ENCODE results near the gene SIVA1.
A peak's percentile ranks its signal among the peaks of the same experiment; 100 is the strongest.

SIVA1 gene

DNA sequence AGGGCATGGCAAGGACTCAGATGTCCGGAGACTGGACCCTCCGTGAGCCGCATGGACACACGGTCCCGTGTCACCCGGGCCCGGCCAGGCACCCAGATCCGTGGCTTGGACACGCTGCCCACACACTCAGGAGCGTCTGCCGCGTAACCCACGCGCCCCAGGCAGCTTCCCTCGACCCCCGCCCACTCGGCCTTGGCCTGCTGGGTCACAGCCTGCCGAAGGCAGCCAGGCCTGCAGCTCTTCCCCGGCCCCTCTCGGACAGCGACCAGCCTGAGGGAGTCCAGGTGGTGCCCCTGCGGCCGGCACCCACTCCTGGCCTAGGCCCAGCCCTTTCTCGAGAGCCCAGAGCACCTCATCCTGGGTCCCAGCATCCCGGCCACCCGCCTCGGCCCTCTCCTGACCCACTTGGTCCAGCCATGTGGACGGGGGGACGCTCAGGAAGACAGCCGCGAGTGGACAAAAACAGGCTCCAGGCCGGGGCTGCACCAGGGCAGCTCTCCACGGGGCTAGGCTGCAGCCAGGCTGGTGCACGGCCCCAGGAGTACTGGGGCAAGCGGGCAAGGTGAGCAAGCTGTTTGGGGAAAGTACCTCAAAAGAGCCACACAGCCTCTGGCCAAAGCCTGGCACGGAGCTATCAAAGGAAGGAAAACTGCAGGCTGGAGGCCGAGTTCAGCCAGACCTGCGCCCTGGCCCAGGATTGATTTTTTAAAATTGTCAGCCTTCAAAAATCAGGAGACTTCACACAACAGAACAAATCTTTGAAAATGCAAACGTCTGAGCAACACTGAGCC lies 36.1 kb downstream of the SIVA1 start:
- Histone ChIP-seq H3K27ac (ENCODE audit: low read depth, low read length) (no peak overlapping the region), H3K4me1 (ENCODE audit: control insufficient read depth, insufficient read depth, low read length) (peaks cover 9% of the 10 kb centered on the region), H3K9me3 (ENCODE audit: control insufficient read depth, insufficient read depth, low read length) (no peaks in the 10 kb centered on the region), H3K36me3 (ENCODE audit: control insufficient read depth, insufficient read depth, low read length) (peaks cover 24% of the 10 kb centered on the region; the same call in 1 of the 2 replicates), H3K9ac (ENCODE audit: low read depth, low read length) (no peak overlapping the region), H3K27me3 (ENCODE audit: control insufficient read depth, insufficient read depth, low read length) (no peaks in the 10 kb centered on the region), H3K4me3 (ENCODE audit: low read depth, low read length) (no peak overlapping the region)

GRCh38 chr14:104789752-104790743 lies 37.1 kb downstream of the SIVA1 start:
- H3K9ac ChIP-seq (ENCODE audit: low read depth, low read length): no peak overlapping the region
- H3K27ac ChIP-seq (ENCODE audit: low read depth, low read length): no peak overlapping the region
- no peaks in the 10 kb centered on the region for H3K27me3 ChIP-seq (ENCODE audit: control insufficient read depth, insufficient read depth, low read length)
- H3K4me3 ChIP-seq (ENCODE audit: low read depth, low read length): no peak overlapping the region
- peaks cover 24% of the 10 kb centered on the region; the same call in 1 of the 2 replicates for H3K36me3 ChIP-seq (ENCODE audit: control insufficient read depth, insufficient read depth, low read length)
- peaks cover 13% of the 10 kb centered on the region for H3K4me1 ChIP-seq (ENCODE audit: control insufficient read depth, insufficient read depth, low read length)
- no peaks in the 10 kb centered on the region for H3K9me3 ChIP-seq (ENCODE audit: control insufficient read depth, insufficient read depth, low read length)

DNA sequence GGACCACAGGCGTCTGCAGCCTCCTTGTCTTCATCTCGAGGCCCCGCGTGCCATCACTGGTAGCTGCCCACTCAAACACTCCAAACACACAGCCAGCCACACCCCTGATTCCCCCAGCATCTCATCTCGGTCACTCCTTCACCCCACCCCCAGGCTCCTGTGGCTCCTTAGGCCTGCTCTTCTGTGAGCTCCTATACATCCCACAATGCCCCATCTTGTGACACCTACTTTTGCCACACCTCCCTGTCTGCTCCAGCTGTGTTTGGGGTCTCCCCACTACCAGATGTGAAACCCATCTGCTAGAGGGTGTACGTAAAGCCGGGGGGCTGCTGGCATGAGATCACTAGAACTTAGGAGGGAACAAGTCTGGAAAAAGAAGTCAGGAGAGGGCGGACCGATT lies 38.5 kb downstream of the SIVA1 start:
- no peak overlapping the region for H3K9ac ChIP-seq (ENCODE audit: low read depth, low read length)
- no peaks in the 10 kb centered on the region for H3K9me3 ChIP-seq (ENCODE audit: control insufficient read depth, insufficient read depth, low read length)
- no peak overlapping the region for H3K4me3 ChIP-seq (ENCODE audit: low read depth, low read length)
- peaks cover 6% of the 10 kb centered on the region for H3K27me3 ChIP-seq (ENCODE audit: control insufficient read depth, insufficient read depth, low read length)
- H3K27ac ChIP-seq (ENCODE audit: low read depth, low read length): no peak overlapping the region
- peaks cover 24% of the 10 kb centered on the region; the same call in 1 of the 2 replicates for H3K36me3 ChIP-seq (ENCODE audit: control insufficient read depth, insufficient read depth, low read length)
- H3K4me1 ChIP-seq (ENCODE audit: control insufficient read depth, insufficient read depth, low read length): peaks cover 17% of the 10 kb centered on the region

- Histone ChIP-seq H3K9ac (ENCODE audit: low read depth, low read length) (no peak overlapping the region), H3K4me1 (ENCODE audit: control insufficient read depth, insufficient read depth, low read length) (peaks cover 24% of the 10 kb centered on the region), H3K27me3 (ENCODE audit: control insufficient read depth, insufficient read depth, low read length) (peaks cover 13% of the 10 kb centered on the region), H3K4me3 (ENCODE audit: low read depth, low read length) (no peak overlapping the region), H3K36me3 (ENCODE audit: control insufficient read depth, insufficient read depth, low read length) (peaks cover 24% of the 10 kb centered on the region; the same call in 1 of the 2 replicates), H3K9me3 (ENCODE audit: control insufficient read depth, insufficient read depth, low read length) (no peaks in the 10 kb centered on the region), H3K27ac (ENCODE audit: low read depth, low read length) (no peak overlapping the region)
These were observed 39.3 kb downstream of the SIVA1 start for GRCh38 chr14:104792101-104792884.

- peaks cover 24% of the 10 kb centered on the region; the same call in 1 of the 2 replicates for H3K36me3 ChIP-seq (ENCODE audit: control insufficient read depth, insufficient read depth, low read length)
These were observed 40.2 kb downstream of the SIVA1 start for GRCh38 chr14:104792945-104793702.

GRCh38 chr14:104793703-104793959 lies 40.7 kb downstream of the SIVA1 start:
- Histone ChIP-seq H3K36me3 (ENCODE audit: control insufficient read depth, insufficient read depth, low read length) (peaks cover 24% of the 10 kb centered on the region; the same call in 1 of the 2 replicates), H3K9ac (ENCODE audit: low read depth, low read length) (no peak overlapping the region), H3K27ac (ENCODE audit: low read depth, low read length) (no peak overlapping the region), H3K9me3 (ENCODE audit: control insufficient read depth, insufficient read depth, low read length) (no peaks in the 10 kb centered on the region), H3K27me3 (ENCODE audit: control insufficient read depth, insufficient read depth, low read length) (peaks cover 27% of the 10 kb centered on the region), H3K4me1 (ENCODE audit: control insufficient read depth, insufficient read depth, low read length) (peaks cover 27% of the 10 kb centered on the region), H3K4me3 (ENCODE audit: low read depth, low read length) (peak overlapping the region; percentile 75)

More at GRCh38 chr14:104792945-104793702, 40.2 kb downstream of the SIVA1 start:
- Histone ChIP-seq H3K9me3 (ENCODE audit: control insufficient read depth, insufficient read depth, low read length) (no peaks in the 10 kb centered on the region), H3K9ac (ENCODE audit: low read depth, low read length) (no peak overlapping the region), H3K4me3 (ENCODE audit: low read depth, low read length) (peak overlapping the region; percentile 75; the same call in 1 of the 2 replicates), H3K4me1 (ENCODE audit: control insufficient read depth, insufficient read depth, low read length) (peaks cover 27% of the 10 kb centered on the region), H3K27me3 (ENCODE audit: control insufficient read depth, insufficient read depth, low read length) (peaks cover 22% of the 10 kb centered on the region), H3K27ac (ENCODE audit: low read depth, low read length) (no peak overlapping the region)

DNA sequence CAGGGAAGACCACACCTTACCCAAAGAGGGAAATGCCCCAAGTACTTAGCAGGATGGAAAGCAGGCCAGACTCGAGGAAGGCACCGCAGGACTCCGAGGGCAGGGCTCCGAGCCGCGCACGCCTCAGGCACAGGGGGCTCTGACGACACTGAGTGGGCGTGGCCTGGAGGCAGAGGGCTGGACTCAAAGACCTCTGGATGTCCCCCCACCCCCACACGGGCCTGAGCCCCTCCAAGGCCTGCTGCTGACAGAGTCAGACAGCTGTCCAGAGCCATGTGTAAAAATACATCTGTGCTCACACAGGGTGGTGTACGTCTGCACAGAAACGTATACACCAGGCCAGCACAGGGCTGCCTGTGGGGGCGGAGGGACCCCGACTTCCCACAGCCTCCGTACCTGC lies 41.2 kb downstream of the SIVA1 start:
- Histone ChIP-seq H3K4me1 (ENCODE audit: control insufficient read depth, insufficient read depth, low read length) (peaks cover 29% of the 10 kb centered on the region), H3K9me3 (ENCODE audit: control insufficient read depth, insufficient read depth, low read length) (no peaks in the 10 kb centered on the region), H3K36me3 (ENCODE audit: control insufficient read depth, insufficient read depth, low read length) (peaks cover 24% of the 10 kb centered on the region; the same call in 1 of the 2 replicates), H3K4me3 (ENCODE audit: low read depth, low read length) (peak overlapping the region; percentile 75), H3K9ac (ENCODE audit: low read depth, low read length) (no peak overlapping the region), H3K27ac (ENCODE audit: low read depth, low read length) (no peak overlapping the region), H3K27me3 (ENCODE audit: control insufficient read depth, insufficient read depth, low read length) (peaks cover 31% of the 10 kb centered on the region)

- Histone ChIP-seq H3K9ac (ENCODE audit: low read depth, low read length) (no peak overlapping the region; the same call in 1 of the 2 replicates), H3K4me3 (ENCODE audit: low read depth, low read length) (peak overlapping the region; percentile 75), H3K36me3 (ENCODE audit: control insufficient read depth, insufficient read depth, low read length) (peaks cover 21% of the 10 kb centered on the region; the same call in 1 of the 2 replicates), H3K4me1 (ENCODE audit: control insufficient read depth, insufficient read depth, low read length) (peaks cover 32% of the 10 kb centered on the region), H3K27ac (ENCODE audit: low read depth, low read length) (no peak overlapping the region), H3K9me3 (ENCODE audit: control insufficient read depth, insufficient read depth, low read length) (no peaks in the 10 kb centered on the region), H3K27me3 (ENCODE audit: control insufficient read depth, insufficient read depth, low read length) (peaks cover 35% of the 10 kb centered on the region)
These were observed 41.7 kb downstream of the SIVA1 start for GRCh38 chr14:104794631-104794992.

GRCh38 chr14:104794993-104795780 lies 42.2 kb downstream of the SIVA1 start, which contains the start of gene AKT1:
AKT1 (minus strand) TSS chr14:104795748; CDS start chr14:104792643, 3,105 bp downstream.
- Histone ChIP-seq H3K4me3 (ENCODE audit: low read depth, low read length) (peak within 1 kb of the TSS; percentile 75), H3K4me1 (ENCODE audit: control insufficient read depth, insufficient read depth, low read length) (peaks cover 32% of the 10 kb centered on the region), H3K9me3 (ENCODE audit: control insufficient read depth, insufficient read depth, low read length) (no peaks in the 10 kb centered on the region), H3K27me3 (ENCODE audit: control insufficient read depth, insufficient read depth, low read length) (peaks cover 39% of the 10 kb centered on the region), H3K9ac (ENCODE audit: low read depth, low read length) (no peak within 1 kb of the TSS; the same call in 1 of the 2 replicates), H3K36me3 (ENCODE audit: control insufficient read depth, insufficient read depth, low read length) (peaks cover 18% of the 10 kb centered on the region; the same call in 1 of the 2 replicates), H3K27ac (ENCODE audit: low read depth, low read length) (no peak within 1 kb of the TSS)
